ENCODE results near the gene UIMC1. TPM values are rescaled to one million over a fixed set of nuclear protein-coding genes. Genes with fewer than 3 reads are reported as not detected.
"Not testable (repeated sequence)": the region's sequence is repeated elsewhere in the genome, so short reads cannot be mapped to it uniquely, and the experiment has no call there.

The UIMC1 gene
- polyA plus RNA-seq, 3 donors = 14.8 to 35.6 (median 19.1) TPM

DNA sequence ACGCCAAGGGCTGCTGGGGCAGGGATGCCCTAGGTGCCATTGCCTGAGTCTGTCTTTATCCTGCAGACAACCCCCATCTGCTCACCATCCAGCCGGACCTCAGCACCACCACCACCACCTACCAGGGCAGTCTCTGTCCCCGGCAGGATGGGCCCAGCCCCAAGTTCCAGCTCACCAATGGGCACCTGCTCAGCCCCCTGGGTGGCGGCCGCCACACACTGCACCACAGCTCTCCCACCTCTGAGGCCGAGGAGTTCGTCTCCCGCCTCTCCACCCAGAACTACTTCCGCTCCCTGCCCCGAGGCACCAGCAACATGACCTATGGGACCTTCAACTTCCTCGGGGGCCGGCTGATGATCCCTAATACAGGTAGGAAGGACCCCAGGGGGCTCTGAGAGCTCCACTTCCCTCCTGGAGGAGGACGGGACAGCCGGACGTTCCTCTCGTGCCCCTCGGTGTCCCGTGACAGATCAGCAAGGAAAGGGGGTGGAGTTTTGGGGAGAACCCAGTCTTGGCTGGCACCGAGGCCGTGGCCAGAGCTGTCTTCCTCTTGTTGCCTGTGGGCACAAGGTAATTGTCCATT lies 132.3 kb downstream of the UIMC1 start:
- Mint-ChIP-seq H3K4me1 (peaks cover 23% of the 10 kb centered on the region), H3K27ac (no peak overlapping the region), H3K27me3 (ENCODE audit: low read depth in 3 of 3) (peaks cover 8 to 34% (median 14%) of the 10 kb centered on the region in 3 donors), H3K4me3 (no peak overlapping the region), H3K9me3 (peaks cover 7 to 19% (median 11%) of the 10 kb centered on the region in 7 donors), H3K36me3 (peaks cover 1 to 6% of the 10 kb centered on the region in 2 donors)
- Histone ChIP-seq H3K36me3 (replicated peaks in 1 of 2; ENCODE audit: control insufficient read depth in 1 of 2, insufficient read depth in 2 of 2, low read length in 2 of 2) (no peaks in the 10 kb centered on the region), H2AFZ (ENCODE audit: insufficient read depth, low read depth, low read length, poor library complexity, severe bottlenecking) (no peak overlapping the region), H4K20me1 (ENCODE audit: insufficient read depth, low read length) (peaks cover 63% of the 10 kb centered on the region), H3K4me2 (replicated peaks; ENCODE audit: extremely low read depth, low read length, poor library complexity, severe bottlenecking) (no peak overlapping the region), H3K4me3 (replicated peaks in 1 of 3; ENCODE audit: low read depth in 2 of 3, low read length in 3 of 3) (no peak overlapping the region), H3K4me1 (ENCODE audit: control insufficient read depth in 1 of 2, insufficient read depth in 2 of 2, low read length in 2 of 2) (peaks cover 5 to 6% of the 10 kb centered on the region in 2 donors), H3K79me2 (ENCODE audit: insufficient read depth, low read length) (no peaks in the 10 kb centered on the region), H3K9me3 (replicated peaks in 1 of 2; ENCODE audit: control insufficient read depth in 1 of 2, insufficient read depth in 1 of 2, low read length in 2 of 2) (peaks cover 0 to 15% of the 10 kb centered on the region in 2 donors), H3K27ac (ENCODE audit: low read depth in 1 of 2, low read length in 2 of 2) (no peak overlapping the region), H3K9ac (ENCODE audit: insufficient read depth, low read length, poor library complexity, severe bottlenecking) (no peak overlapping the region), H3K27me3 (ENCODE audit: control insufficient read depth in 2 of 2, insufficient read depth in 2 of 2, low read length in 2 of 2) (peaks cover 0 to under 1% of the 10 kb centered on the region in 2 donors)
- no peak for DNase-seq
- TF ChIP-seq, protein P1, sequence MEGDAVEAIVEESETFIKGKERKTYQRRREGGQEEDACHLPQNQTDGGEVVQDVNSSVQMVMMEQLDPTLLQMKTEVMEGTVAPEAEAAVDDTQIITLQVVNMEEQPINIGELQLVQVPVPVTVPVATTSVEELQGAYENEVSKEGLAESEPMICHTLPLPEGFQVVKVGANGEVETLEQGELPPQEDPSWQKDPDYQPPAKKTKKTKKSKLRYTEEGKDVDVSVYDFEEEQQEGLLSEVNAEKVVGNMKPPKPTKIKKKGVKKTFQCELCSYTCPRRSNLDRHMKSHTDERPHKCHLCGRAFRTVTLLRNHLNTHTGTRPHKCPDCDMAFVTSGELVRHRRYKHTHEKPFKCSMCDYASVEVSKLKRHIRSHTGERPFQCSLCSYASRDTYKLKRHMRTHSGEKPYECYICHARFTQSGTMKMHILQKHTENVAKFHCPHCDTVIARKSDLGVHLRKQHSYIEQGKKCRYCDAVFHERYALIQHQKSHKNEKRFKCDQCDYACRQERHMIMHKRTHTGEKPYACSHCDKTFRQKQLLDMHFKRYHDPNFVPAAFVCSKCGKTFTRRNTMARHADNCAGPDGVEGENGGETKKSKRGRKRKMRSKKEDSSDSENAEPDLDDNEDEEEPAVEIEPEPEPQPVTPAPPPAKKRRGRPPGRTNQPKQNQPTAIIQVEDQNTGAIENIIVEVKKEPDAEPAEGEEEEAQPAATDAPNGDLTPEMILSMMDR (IDR thresholded peaks at IDR 0.05) = no peak
- intact Hi-C loops (cut with micrococcal nuclease) = no loop called here
- WGBS (ENCODE audit: insufficient coverage) = 85% methylated on average over 15 of the region's 20 CpGs

DNA sequence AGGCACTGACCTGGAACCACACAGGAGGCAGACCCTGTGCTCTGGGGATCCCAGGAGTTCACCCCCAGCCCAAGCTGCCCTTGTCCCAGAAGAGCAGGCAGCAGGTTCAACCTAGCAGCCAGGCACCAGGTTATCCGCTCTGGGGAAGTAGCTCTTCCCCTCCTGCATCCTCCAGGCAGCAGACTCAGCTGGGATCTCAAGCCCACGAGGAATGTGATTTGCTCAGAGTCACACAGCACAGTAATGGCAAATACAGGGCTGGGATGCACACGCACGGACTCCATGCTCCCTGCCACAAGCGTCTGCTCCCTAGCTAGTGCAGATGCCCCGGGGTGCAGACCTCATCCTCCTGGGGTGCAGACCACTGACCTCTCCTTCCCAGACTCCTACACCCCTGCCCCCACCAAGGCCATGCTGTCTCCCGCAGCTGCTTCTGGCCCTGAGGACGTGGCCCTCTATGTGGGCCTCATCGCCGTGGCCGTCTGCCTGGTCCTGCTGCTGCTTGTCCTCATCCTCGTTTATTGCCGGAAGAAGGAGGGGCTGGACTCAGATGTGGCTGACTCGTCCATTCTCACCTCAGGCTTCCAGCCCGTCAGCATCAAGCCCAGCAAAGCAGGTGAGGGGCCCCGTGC lies 132.9 kb downstream of the UIMC1 start:
- Histone ChIP-seq H2AFZ (ENCODE audit: insufficient read depth, low read depth, low read length, poor library complexity, severe bottlenecking) (no peak overlapping the region), H3K4me1 (ENCODE audit: control insufficient read depth in 1 of 2, insufficient read depth in 2 of 2, low read length in 2 of 2) (peaks cover 5 to 6% of the 10 kb centered on the region in 2 donors), H3K27ac (ENCODE audit: low read depth in 1 of 2, low read length in 2 of 2) (no peak overlapping the region), H3K9me3 (replicated peaks in 1 of 2; ENCODE audit: control insufficient read depth in 1 of 2, insufficient read depth in 1 of 2, low read length in 2 of 2) (peaks cover 0 to 15% of the 10 kb centered on the region in 2 donors), H3K36me3 (replicated peaks in 1 of 2; ENCODE audit: control insufficient read depth in 1 of 2, insufficient read depth in 2 of 2, low read length in 2 of 2) (no peaks in the 10 kb centered on the region), H3K79me2 (ENCODE audit: insufficient read depth, low read length) (no peaks in the 10 kb centered on the region), H3K4me2 (replicated peaks; ENCODE audit: extremely low read depth, low read length, poor library complexity, severe bottlenecking) (no peak overlapping the region), H3K9ac (ENCODE audit: insufficient read depth, low read length, poor library complexity, severe bottlenecking) (no peak overlapping the region), H4K20me1 (ENCODE audit: insufficient read depth, low read length) (peaks cover 56% of the 10 kb centered on the region), H3K27me3 (ENCODE audit: control insufficient read depth in 2 of 2, insufficient read depth in 2 of 2, low read length in 2 of 2) (peaks cover 0 to 6% of the 10 kb centered on the region in 2 donors), H3K4me3 (replicated peaks in 1 of 3; ENCODE audit: low read depth in 2 of 3, low read length in 3 of 3) (no peak overlapping the region)
- DNase-seq = no peak
- peaks cover 23% of the 10 kb centered on the region for H3K4me1 Mint-ChIP-seq
- intact Hi-C loops (cut with micrococcal nuclease) = no loop called here
- H3K27ac Mint-ChIP-seq = no peak overlapping the region
- TF ChIP-seq, protein P1 (IDR thresholded peaks at IDR 0.05) = no peak
- H3K9me3 Mint-ChIP-seq = peaks cover 7 to 21% (median 11%) of the 10 kb centered on the region in 7 donors
- H3K36me3 Mint-ChIP-seq = peaks cover 0 to 6% of the 10 kb centered on the region in 2 donors
- peaks cover 9 to 40% (median 14%) of the 10 kb centered on the region in 3 donors for H3K27me3 Mint-ChIP-seq (ENCODE audit: low read depth in 3 of 3)
- WGBS (ENCODE audit: insufficient coverage) = 75% methylated on average over 16 of the region's 16 CpGs
- no peak overlapping the region for H3K4me3 Mint-ChIP-seq

DNA sequence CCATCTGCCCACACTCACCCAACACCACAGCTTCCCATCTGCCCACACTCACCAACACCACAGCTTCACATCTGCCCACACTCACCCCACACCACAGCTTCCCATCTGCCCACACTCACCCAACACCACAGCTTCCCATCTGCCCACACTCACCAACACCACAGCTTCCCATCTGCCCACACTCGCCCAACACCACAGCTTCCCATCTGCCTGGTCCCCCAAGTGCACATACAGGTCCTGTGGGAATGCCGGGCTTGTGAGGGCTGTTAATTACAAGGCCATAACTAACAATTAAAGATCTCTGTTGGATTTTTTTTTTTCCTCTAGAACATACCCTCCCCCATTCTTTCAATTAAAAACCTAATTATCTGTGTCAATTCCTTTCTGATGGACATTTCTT lies 133.6 kb downstream of the UIMC1 start:
- H4K20me1 ChIP-seq (ENCODE audit: insufficient read depth, low read length) = peaks cover 50% of the 10 kb centered on the region
- H3K4me3 Mint-ChIP-seq; H3K36me3 ChIP-seq (replicated peaks in 1 of 2; ENCODE audit: control insufficient read depth in 1 of 2, insufficient read depth in 2 of 2, low read length in 2 of 2); H3K9ac ChIP-seq (ENCODE audit: insufficient read depth, low read length, poor library complexity, severe bottlenecking); H3K36me3 Mint-ChIP-seq; DNase-seq; H3K27ac ChIP-seq (ENCODE audit: low read depth in 1 of 2, low read length in 2 of 2); H3K4me3 ChIP-seq (replicated peaks in 1 of 3; ENCODE audit: low read depth in 2 of 3, low read length in 3 of 3); intact Hi-C loops (cut with micrococcal nuclease); H3K79me2 ChIP-seq (ENCODE audit: insufficient read depth, low read length); H3K4me2 ChIP-seq (replicated peaks; ENCODE audit: extremely low read depth, low read length, poor library complexity, severe bottlenecking); H2AFZ ChIP-seq (ENCODE audit: insufficient read depth, low read depth, low read length, poor library complexity, severe bottlenecking); H3K4me1 ChIP-seq (ENCODE audit: control insufficient read depth in 1 of 2, insufficient read depth in 2 of 2, low read length in 2 of 2): not testable (repeated sequence)
- peaks cover 7 to 22% (median 11%) of the 10 kb centered on the region in 7 donors for H3K9me3 Mint-ChIP-seq
- peaks cover 23% of the 10 kb centered on the region for H3K4me1 Mint-ChIP-seq
- H3K27ac Mint-ChIP-seq = peak overlapping the region in 4 of 7 donors; percentile 9 to 61 (median 50)
- peaks cover 12 to 46% (median 14%) of the 10 kb centered on the region in 3 donors for H3K27me3 Mint-ChIP-seq (ENCODE audit: low read depth in 3 of 3)
- peaks cover 0 to 15% of the 10 kb centered on the region in 2 donors for H3K9me3 ChIP-seq (replicated peaks in 1 of 2; ENCODE audit: control insufficient read depth in 1 of 2, insufficient read depth in 1 of 2, low read length in 2 of 2)
- peaks cover 0 to 13% of the 10 kb centered on the region in 2 donors for H3K27me3 ChIP-seq (ENCODE audit: control insufficient read depth in 2 of 2, insufficient read depth in 2 of 2, low read length in 2 of 2)
- WGBS (ENCODE audit: insufficient coverage) = 17% methylated on average over 1 of the region's 2 CpGs

Measured in CD14-positive monocyte (primary cell).